HEK293 (cell line): ENCODE results near the gene PTGES2.

Experiments used
- CTCF ChIA-PET: fragments of 350-600 bp; formaldehyde crosslinking; extraction: SDS; loops from one replicate; lab custom pipeline; 2021; ENCODE audit warnings: antibody characterized with exemption; lab: Yijun Ruan, JAX
- POLR2A ChIA-PET: fragments of 300-600 bp; formaldehyde crosslinking; extraction: SDS; loops from one replicate; lab custom pipeline; 2020; ENCODE audit warnings: antibody characterized with exemption, inconsistent platforms; lab: Yijun Ruan, JAX
- H3K27ac ChIP-seq: fragments of 200-500 bp; sonication (Bioruptor generic); 2 replicates; pipeline ENCODE4 v1.5.1; 2014; ENCODE audit warnings: low read depth, low read length, control low read depth, inconsistent platforms; ENCODE audit errors: extremely low read depth
- H3K36me3 ChIP-seq, 2 experiments: fragments of 200-500 bp in 1 of 2; sonication (Bioruptor generic) in 1 of 2; 1 replicate in 1 of 2; 2 replicates in 1 of 2; pipeline ENCODE4 v1.5.1; 2014 to 2017; ENCODE audit warnings: inconsistent platforms in 2 of 2, low read length in 2 of 2; ENCODE audit not compliant: control insufficient read depth in 2 of 2, insufficient read depth in 1 of 2
- H3K4me1 ChIP-seq: fragments of 200-500 bp; sonication (Bioruptor generic); 2 replicates; pipeline ENCODE4 v1.5.1; 2014; ENCODE audit warnings: mild to moderate bottlenecking, low read length, inconsistent platforms; ENCODE audit not compliant: control insufficient read depth, insufficient read depth
- H3K4me3 ChIP-seq: 2 replicates; pipeline ENCODE4 v1.5.1; 2011; ENCODE audit warnings: low read depth, mild to moderate bottlenecking, control low read depth, low read length, moderate library complexity
- H3K9me3 ChIP-seq: fragments of 200-500 bp; sonication (Bioruptor generic); 2 replicates; pipeline ENCODE4 v1.5.1; 2014; ENCODE audit warnings: low read depth, low read length, inconsistent platforms; ENCODE audit not compliant: control insufficient read depth, insufficient read depth
- BCL11A ChIP-seq: fragments of 450-650 bp; formaldehyde crosslinking; IDR thresholded peaks from 2 replicates; pipeline ENCODE4 v1.5.1; 2016; ENCODE audit warnings: low read depth, missing biosample characterization, missing genetic modification characterization
- EGR2 ChIP-seq: fragments of 450-650 bp; formaldehyde crosslinking; IDR thresholded peaks from 2 replicates; pipeline ENCODE4 v1.5.1; 2016; ENCODE audit warnings: low read depth, missing biosample characterization, missing genetic modification characterization
- GLIS1 ChIP-seq: fragments of 450-650 bp; formaldehyde crosslinking; IDR thresholded peaks from 2 replicates; pipeline ENCODE4 v1.5.1; 2016; ENCODE audit warnings: missing biosample characterization, missing genetic modification characterization
- KLF1 ChIP-seq: fragments of 450-650 bp; formaldehyde crosslinking; IDR thresholded peaks from 2 replicates; pipeline ENCODE4 v1.5.1; 2016; ENCODE audit warnings: missing biosample characterization, missing genetic modification characterization
- KLF16 ChIP-seq: fragments of 450-650 bp; formaldehyde crosslinking; IDR thresholded peaks from 2 replicates; pipeline ENCODE4 v1.5.1; 2017; ENCODE audit warnings: missing biosample characterization, missing genetic modification characterization
- MYNN ChIP-seq: fragments of 450-650 bp; formaldehyde crosslinking; IDR thresholded peaks from 2 replicates; pipeline ENCODE4 v1.5.1; 2016; ENCODE audit warnings: missing biosample characterization, missing genetic modification characterization, borderline replicate concordance
- SCRT2 ChIP-seq: fragments of 450-650 bp; formaldehyde crosslinking; IDR thresholded peaks from 2 replicates; pipeline ENCODE4 v1.5.1; 2016; ENCODE audit warnings: missing biosample characterization, missing genetic modification characterization
- TCF7L2 ChIP-seq: IDR thresholded peaks from 2 replicates; pipeline ENCODE4 v1.6.1; 2011; ENCODE audit warnings: low read depth, mild to moderate bottlenecking, inconsistent platforms, low read length, moderate library complexity, borderline replicate concordance
- WT1 ChIP-seq: fragments of 450-650 bp; formaldehyde crosslinking; IDR thresholded peaks from 2 replicates; pipeline ENCODE4 v1.5.1; 2016; ENCODE audit warnings: missing biosample characterization, missing genetic modification characterization
- YY1 ChIP-seq: fragments of 450-650 bp; formaldehyde crosslinking; IDR thresholded peaks from 2 replicates; pipeline ENCODE4 v1.5.1; 2018; ENCODE audit warnings: missing biosample characterization, missing genetic modification characterization
- ZNF2 ChIP-seq: fragments of 450-650 bp; formaldehyde crosslinking; IDR thresholded peaks from 2 replicates; pipeline ENCODE4 v1.5.1; 2016; ENCODE audit warnings: missing biosample characterization, missing genetic modification characterization
- ZNF266 ChIP-seq: fragments of 450-650 bp; formaldehyde crosslinking; IDR thresholded peaks from 2 replicates; pipeline ENCODE4 v1.5.1; 2016; ENCODE audit warnings: missing biosample characterization, missing genetic modification characterization, low read depth
- ZNF324 ChIP-seq: fragments of 450-650 bp; formaldehyde crosslinking; IDR thresholded peaks from 2 replicates; pipeline ENCODE4 v1.5.1; 2016; ENCODE audit warnings: missing biosample characterization, missing genetic modification characterization
- ZNF37A ChIP-seq: fragments of 450-650 bp; IDR thresholded peaks from 2 replicates; pipeline ENCODE4 v1.5.1; 2018; ENCODE audit warnings: missing biosample characterization, missing genetic modification characterization
- ZNF600 ChIP-seq: fragments of 450-650 bp; formaldehyde crosslinking; IDR thresholded peaks from 2 replicates; pipeline ENCODE4 v1.5.1; 2016; ENCODE audit warnings: missing biosample characterization, missing genetic modification characterization
- ZNF623 ChIP-seq: fragments of 450-650 bp; formaldehyde crosslinking; IDR thresholded peaks from 2 replicates; pipeline ENCODE4 v1.5.1; 2016; ENCODE audit warnings: missing biosample characterization, missing genetic modification characterization
- ZNF791 ChIP-seq: fragments of 450-650 bp; formaldehyde crosslinking; IDR thresholded peaks from 2 replicates; pipeline ENCODE4 v1.5.1; 2016; ENCODE audit warnings: missing biosample characterization, missing genetic modification characterization
- ZSCAN23 ChIP-seq: fragments of 450-650 bp; formaldehyde crosslinking; IDR thresholded peaks from 2 replicates; pipeline ENCODE4 v1.5.1; 2016; ENCODE audit warnings: missing biosample characterization, missing genetic modification characterization
- ZSCAN30 ChIP-seq: fragments of 450-650 bp; IDR thresholded peaks from 2 replicates; pipeline ENCODE4 v1.5.1; 2018; ENCODE audit warnings: missing biosample characterization, mild to moderate bottlenecking, missing genetic modification characterization, moderate library complexity
- TF ChIP-seq, protein P1 (sequence below): fragments of 450-650 bp; formaldehyde crosslinking; IDR thresholded peaks from 2 replicates; pipeline ENCODE4 v1.5.1; 2016; ENCODE audit warnings: missing biosample characterization, missing genetic modification characterization, borderline replicate concordance
- TF ChIP-seq, protein P2 (sequence below): fragments of 450-650 bp; formaldehyde crosslinking; IDR thresholded peaks from 2 replicates; pipeline ENCODE4 v1.5.1; 2016; ENCODE audit warnings: missing biosample characterization, missing genetic modification characterization

PTGES2 gene

DNA sequence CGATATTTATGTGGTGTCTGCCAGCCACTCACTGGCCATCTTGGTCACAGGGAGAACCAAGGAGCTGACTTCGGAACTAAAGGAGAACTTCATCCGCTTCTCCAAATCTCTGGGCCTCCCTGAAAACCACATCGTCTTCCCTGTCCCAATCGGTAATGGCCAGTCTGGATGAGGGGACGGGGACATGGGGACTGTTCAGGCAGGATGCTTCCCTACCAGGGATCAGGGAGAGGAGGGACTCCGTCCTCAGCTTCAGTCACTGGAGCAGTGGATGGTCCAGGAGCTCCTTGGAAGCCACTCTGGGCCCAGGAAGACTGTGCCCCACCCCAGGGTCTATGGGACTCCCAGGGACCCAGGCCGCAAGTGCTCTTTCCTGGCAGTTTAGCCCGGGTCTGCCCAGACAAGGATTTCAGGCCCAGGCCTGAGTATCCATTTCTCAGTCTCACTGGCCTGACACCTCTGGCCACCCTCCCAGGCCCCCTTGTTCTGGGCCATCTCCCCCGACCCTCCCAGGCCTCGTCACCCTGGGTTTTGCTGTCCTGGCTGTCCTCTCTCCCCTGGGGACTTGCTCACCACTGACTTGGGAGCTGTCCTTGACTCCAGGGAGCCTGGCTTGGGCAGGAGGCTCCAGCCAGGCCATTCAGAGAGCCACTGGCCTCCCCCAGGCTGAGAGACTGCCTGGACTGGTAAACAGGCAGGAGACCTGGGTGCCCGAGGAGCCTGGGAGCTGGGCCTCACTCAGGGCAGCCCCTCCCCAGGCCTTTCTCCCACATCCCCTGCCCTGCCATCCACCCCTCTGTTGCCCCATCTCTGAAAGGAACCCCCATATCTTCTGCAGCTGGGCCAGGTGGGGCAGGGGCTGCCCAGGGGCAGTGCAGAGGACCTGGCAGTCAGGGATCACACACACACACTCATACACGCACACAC lies 24.9 kb upstream of the PTGES2 start:
- TF ChIP-seq ZSCAN30 (tag by site-specific recombination) (no peak), WT1 (tag by site-specific recombination) (no peak), TCF7L2 (no peak), ZNF623 (tag by site-specific recombination) (no peak), GLIS1 (tag by site-specific recombination) (no peak), EGR2 (tag by site-specific recombination) (no peak), ZNF266 (tag by site-specific recombination) (no peak), BCL11A (tag by site-specific recombination) (no peak), KLF1 (tag by site-specific recombination) (no peak), MYNN (tag by site-specific recombination) (no peak), SCRT2 (tag by site-specific recombination) (no peak), ZNF791 (no peak), YY1 (no peak)
- TF ChIP-seq, protein P1, sequence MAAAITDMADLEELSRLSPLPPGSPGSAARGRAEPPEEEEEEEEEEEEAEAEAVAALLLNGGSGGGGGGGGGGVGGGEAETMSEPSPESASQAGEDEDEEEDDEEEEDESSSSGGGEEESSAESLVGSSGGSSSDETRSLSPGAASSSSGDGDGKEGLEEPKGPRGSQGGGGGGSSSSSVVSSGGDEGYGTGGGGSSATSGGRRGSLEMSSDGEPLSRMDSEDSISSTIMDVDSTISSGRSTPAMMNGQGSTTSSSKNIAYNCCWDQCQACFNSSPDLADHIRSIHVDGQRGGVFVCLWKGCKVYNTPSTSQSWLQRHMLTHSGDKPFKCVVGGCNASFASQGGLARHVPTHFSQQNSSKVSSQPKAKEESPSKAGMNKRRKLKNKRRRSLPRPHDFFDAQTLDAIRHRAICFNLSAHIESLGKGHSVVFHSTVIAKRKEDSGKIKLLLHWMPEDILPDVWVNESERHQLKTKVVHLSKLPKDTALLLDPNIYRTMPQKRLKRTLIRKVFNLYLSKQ (tag by site-specific recombination): no peak

DNA sequence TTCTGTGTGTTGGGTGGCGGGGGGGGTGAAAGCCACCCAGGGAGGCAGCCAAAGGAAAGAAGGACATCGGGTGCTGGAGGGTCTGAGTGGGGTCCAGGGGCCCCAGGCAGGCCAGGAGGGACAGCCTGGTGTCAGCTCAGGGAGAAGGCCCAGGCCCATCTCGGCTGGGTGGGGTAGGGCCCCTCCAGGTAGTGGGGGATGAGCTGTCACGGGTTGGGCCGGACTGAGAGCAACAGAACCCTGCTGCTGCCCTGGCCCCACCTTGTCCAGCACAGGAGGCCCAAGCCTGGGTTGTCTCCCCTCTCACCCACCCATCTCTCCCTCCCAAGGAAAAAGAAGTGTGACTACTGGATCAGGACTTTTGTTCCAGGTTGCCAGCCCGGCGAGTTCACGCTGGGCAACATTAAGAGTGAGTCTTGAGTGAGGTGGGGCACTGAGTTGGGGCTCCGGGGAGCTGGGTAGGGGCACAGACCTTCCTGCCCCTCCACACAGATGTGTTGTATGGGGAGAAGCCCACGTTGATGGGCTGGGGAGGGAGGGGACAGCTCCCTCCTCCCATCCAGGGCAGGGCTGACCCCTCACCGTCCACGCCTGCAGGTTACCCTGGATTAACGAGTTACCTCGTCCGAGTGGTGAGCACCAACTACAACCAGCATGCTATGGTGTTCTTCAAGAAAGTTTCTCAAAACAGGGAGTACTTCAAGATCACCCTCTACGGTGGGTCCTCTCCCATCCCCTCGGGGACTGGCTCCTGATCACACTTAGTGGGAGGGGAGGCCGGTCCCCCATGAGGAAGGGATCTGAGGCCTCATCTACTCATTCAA lies 24.0 kb upstream of the PTGES2 start:
- Histone ChIP-seq H3K36me3 (no peaks in the 10 kb centered on the region), H3K4me3 (no peak overlapping the region), H3K27ac (no peak overlapping the region), H3K9me3 (no peaks in the 10 kb centered on the region), H3K4me1 (no peaks in the 10 kb centered on the region)
- ChIA-PET POLR2A (interaction anchor here (1.1 to 2.4 kb wide), 2 partner anchors 8 to 10 kb away, joined by 3 to 9 read pairs; partner anchors contain the start of gene BBLN), CTCF (interaction anchor here (0.5 to 2.2 kb wide), 11 partner anchors 7 to 1963 kb away, joined by 3 to 9 read pairs (median 3); no protein-coding TSS in a partner anchor)
- no peak for TF ChIP-seq KLF16 (tag by site-specific recombination)
- no peak for TF ChIP-seq ZNF324 (tag by site-specific recombination)
- no peak for TF ChIP-seq ZNF37A
- no peak for TF ChIP-seq ZSCAN23 (tag by site-specific recombination)
- TF ChIP-seq ZNF2 (tag by site-specific recombination): no peak
- TF ChIP-seq, protein P2, sequence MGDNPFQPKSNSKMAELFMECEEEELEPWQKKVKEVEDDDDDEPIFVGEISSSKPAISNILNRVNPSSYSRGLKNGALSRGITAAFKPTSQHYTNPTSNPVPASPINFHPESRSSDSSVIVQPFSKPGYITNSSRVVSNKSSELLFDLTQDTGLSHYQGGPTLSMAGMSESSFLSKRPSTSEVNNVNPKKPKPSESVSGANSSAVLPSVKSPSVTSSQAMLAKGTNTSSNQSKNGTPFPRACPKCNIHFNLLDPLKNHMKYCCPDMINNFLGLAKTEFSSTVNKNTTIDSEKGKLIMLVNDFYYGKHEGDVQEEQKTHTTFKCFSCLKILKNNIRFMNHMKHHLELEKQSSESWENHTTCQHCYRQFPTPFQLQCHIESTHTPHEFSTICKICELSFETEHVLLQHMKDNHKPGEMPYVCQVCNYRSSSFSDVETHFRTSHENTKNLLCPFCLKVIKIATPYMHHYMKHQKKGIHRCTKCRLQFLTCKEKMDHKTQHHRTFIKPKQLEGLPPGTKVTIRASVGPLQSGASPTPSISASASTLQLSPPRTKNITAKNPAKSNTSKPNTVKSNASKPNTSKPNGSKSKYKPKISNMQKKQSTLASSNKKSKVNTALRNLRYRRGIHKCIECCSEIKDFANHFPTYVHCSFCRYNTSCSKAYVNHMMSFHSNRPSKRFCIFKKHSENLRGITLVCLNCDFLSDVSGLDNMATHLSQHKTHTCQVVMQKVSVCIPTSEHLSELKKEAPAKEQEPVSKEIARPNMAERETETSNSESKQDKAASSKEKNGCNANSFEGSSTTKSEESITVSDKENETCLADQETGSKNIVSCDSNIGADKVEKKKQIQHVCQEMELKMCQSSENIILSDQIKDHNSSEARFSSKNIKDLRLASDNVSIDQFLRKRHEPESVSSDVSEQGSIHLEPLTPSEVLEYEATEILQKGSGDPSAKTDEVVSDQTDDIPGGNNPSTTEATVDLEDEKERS (tag by site-specific recombination): no peak
- no peak for TF ChIP-seq ZNF600
- TF ChIP-seq, all 188 proteins: peak for 0

More for the DNA sequence above, 24.9 kb upstream of the PTGES2 start:
- ChIA-PET POLR2A (interaction anchor here (0.6 to 2.4 kb wide), 2 partner anchors 7 to 143 kb away, joined by 4 to 9 read pairs; partner anchors contain the start of gene BBLN), CTCF (interaction anchor here (0.5 to 2.2 kb wide), 6 partner anchors 28 to 659 kb away, joined by 3 to 9 read pairs (median 4); partner anchors contain the start of gene SLC25A25)
- Histone ChIP-seq H3K4me1 (no peaks in the 10 kb centered on the region), H3K36me3 (no peaks in the 10 kb centered on the region), H3K9me3 (no peaks in the 10 kb centered on the region), H3K4me3 (no peak overlapping the region), H3K27ac (no peak overlapping the region)
